ENCODE results near the gene CIDEA. TPM values are rescaled to one million over a fixed set of nuclear protein-coding genes. Genes with fewer than 3 reads are reported as not detected.

Gene CIDEA
- total RNA-seq, 1 experiment from 2014 or later, result 0.50 TPM

DNA sequence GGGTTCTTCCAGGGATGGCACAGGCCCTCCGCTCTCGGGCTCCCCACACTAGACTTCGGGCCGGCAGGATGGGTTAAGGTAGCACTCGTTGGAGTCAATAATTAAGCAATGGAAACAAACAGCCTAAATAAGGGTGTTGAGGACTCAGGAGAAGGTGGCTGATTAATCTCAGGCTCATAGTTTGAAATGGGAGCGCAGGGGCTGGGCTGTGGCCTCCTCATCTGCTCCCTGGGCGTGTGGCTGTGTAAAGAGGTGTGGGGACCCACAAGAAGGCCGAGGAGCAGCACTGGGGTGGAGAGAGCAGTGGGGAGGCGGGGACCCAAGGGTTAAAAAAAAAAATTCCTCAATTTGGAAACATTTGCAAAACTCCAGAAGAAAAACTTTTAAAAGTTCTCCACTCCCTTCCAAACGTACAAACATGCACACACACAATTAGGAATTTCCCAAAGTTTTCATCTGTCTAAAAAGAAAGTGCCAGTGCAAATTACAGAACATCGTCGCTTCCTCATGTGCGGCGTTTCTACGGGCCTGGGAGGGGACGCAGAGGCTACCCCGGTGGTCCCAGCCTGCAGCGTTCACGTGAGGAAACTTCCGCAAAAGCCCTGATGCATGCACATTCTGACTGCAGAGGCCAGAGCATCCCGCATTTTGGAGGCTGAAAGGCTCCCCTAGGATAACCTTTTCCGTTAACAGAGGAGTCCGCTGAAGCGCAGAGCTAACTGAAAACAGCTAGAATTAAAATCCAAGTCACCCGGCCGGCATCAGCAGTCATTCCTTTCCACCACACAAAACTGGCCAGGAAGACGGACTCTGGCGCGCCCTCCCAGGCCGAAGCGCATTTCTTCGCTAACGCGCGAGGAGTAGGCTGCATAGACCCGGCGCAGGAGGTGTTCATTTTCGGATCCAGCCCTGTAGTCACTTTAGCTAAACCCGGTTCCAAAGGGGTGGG is 52.9 kb downstream of the CIDEA start:
- Mint-ChIP-seq H3K27me3 (ENCODE audit: low read depth) (peaks cover 20% of the 10 kb centered on the region), H3K9me3 (peaks cover 8% of the 10 kb centered on the region), H3K4me3 (peak overlapping the region; percentile 87), H3K36me3 (peaks cover 24% of the 10 kb centered on the region), H3K4me1 (peaks cover 42% of the 10 kb centered on the region), H3K27ac (peak overlapping the region; percentile 57; the same call in 1 of the 2 replicates)
- TF ChIP-seq ZBTB21 (CRISPR knock-in tag; IDR thresholded peaks at IDR 0.05; ENCODE audit: borderline replicate concordance), result no peak
- no peak for TF ChIP-seq NR2C2 (CRISPR knock-in tag; IDR thresholded peaks at IDR 0.05)
- TF ChIP-seq GTF2I (CRISPR knock-in tag; conservative IDR thresholded peaks at IDR 0.05), result no peak
- no peak for TF ChIP-seq JAZF1 (CRISPR knock-in tag; IDR thresholded peaks at IDR 0.05)
- TF ChIP-seq, protein P1, sequence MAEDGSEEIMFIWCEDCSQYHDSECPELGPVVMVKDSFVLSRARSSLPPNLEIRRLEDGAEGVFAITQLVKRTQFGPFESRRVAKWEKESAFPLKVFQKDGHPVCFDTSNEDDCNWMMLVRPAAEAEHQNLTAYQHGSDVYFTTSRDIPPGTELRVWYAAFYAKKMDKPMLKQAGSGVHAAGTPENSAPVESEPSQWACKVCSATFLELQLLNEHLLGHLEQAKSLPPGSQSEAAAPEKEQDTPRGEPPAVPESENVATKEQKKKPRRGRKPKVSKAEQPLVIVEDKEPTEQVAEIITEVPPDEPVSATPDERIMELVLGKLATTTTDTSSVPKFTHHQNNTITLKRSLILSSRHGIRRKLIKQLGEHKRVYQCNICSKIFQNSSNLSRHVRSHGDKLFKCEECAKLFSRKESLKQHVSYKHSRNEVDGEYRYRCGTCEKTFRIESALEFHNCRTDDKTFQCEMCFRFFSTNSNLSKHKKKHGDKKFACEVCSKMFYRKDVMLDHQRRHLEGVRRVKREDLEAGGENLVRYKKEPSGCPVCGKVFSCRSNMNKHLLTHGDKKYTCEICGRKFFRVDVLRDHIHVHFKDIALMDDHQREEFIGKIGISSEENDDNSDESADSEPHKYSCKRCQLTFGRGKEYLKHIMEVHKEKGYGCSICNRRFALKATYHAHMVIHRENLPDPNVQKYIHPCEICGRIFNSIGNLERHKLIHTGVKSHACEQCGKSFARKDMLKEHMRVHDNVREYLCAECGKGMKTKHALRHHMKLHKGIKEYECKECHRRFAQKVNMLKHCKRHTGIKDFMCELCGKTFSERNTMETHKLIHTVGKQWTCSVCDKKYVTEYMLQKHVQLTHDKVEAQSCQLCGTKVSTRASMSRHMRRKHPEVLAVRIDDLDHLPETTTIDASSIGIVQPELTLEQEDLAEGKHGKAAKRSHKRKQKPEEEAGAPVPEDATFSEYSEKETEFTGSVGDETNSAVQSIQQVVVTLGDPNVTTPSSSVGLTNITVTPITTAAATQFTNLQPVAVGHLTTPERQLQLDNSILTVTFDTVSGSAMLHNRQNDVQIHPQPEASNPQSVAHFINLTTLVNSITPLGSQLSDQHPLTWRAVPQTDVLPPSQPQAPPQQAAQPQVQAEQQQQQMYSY (CRISPR knock-in tag; IDR thresholded peaks at IDR 0.05), result no peak
- no peak for TF ChIP-seq FOXK1 (CRISPR knock-in tag; IDR thresholded peaks at IDR 0.05)
- TF ChIP-seq ESRRA (CRISPR knock-in tag; IDR thresholded peaks at IDR 0.05; ENCODE audit: borderline replicate concordance), result no peak
- no peak for TF ChIP-seq ZNF232 (CRISPR knock-in tag; IDR thresholded peaks at IDR 0.05)
- TF ChIP-seq FOXP1 (CRISPR knock-in tag; IDR thresholded peaks at IDR 0.05; ENCODE audit: borderline replicate concordance), result no peak
- TF ChIP-seq, protein P2, sequence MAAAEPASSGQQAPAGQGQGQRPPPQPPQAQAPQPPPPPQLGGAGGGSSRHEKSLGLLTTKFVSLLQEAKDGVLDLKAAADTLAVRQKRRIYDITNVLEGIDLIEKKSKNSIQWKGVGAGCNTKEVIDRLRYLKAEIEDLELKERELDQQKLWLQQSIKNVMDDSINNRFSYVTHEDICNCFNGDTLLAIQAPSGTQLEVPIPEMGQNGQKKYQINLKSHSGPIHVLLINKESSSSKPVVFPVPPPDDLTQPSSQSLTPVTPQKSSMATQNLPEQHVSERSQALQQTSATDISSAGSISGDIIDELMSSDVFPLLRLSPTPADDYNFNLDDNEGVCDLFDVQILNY (CRISPR knock-in tag; IDR thresholded peaks at IDR 0.05), result no peak
- TF ChIP-seq, protein P3, sequence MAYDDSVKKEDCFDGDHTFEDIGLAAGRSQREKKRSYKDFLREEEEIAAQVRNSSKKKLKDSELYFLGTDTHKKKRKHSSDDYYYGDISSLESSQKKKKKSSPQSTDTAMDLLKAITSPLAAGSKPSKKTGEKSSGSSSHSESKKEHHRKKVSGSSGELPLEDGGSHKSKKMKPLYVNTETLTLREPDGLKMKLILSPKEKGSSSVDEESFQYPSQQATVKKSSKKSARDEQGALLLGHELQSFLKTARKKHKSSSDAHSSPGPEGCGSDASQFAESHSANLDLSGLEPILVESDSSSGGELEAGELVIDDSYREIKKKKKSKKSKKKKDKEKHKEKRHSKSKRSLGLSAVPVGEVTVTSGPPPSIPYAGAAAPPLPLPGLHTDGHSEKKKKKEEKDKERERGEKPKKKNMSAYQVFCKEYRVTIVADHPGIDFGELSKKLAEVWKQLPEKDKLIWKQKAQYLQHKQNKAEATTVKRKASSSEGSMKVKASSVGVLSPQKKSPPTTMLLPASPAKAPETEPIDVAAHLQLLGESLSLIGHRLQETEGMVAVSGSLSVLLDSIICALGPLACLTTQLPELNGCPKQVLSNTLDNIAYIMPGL (CRISPR knock-in tag; IDR thresholded peaks at IDR 0.05), result no peak; the same call in 1 of the 2 replicates
- TF ChIP-seq ZNF263 (CRISPR knock-in tag; IDR thresholded peaks at IDR 0.05; ENCODE audit: low read depth), result no peak
- POLR2A ChIA-PET, result interaction anchor here (0.7 to 1.1 kb wide), 4 partner anchors 20 to 216 kb away, joined by 3 to 8 read pairs (median 4); no protein-coding TSS in a partner anchor
- DNase-seq (ENCODE audit: low spot score) (peak; percentile 55), ATAC-seq (peak; percentile 3; the same call in 1 of the 2 replicates)
- CTCF ChIA-PET, result interaction anchor here (0.7 to 4.0 kb wide), 10 partner anchors 9 to 70 kb away, joined by 3 to 24 read pairs (median 5); partner anchors contain the start of gene AFG3L2

DNA sequence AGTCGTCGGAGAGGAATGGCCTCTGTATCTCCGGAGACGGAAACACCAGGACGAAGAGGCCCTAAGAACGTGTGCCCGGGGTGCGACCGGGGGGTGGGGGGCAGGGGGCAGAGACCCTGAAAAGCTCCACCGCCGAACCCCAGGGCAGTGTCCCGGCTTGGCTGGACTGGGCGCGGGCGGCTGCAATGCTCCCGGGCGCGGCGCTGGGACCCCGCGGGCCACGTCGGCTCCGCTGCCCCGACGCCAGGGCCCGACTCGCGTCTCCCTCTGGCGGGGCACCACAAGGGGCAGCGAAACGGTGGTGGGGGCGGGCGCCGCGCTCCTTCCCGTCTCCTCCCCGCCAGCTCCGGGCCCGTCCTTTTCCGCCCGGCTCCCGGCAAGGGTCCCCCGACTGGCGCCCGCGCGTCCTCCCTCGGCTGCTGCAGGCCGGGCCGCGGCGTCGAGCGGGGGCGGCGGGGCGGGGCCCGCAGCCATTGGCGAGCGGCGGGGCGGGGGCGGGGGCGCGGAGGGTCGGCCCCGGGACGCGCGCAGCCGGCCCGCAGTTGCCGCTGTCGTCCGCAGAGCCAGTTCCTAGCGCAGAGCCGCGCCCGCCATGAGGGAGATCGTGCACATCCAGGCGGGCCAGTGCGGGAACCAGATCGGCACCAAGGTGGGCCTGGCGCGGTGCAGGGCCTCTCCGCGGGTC is 53.7 kb downstream of the CIDEA start, which contains the start of gene TUBB6:
Gene TUBB6, plus strand, starts transcription at position 541 of the 685 bp plus-strand sequence. Its CDS starts 52 bp downstream, at position 593.
- peak; percentile 69 for ATAC-seq
- peaks cover 42% of the 10 kb centered on the region for H3K4me1 Mint-ChIP-seq
- peak; percentile 73 for DNase-seq (ENCODE audit: low spot score)
- CTCF ChIA-PET, result interaction anchor here (0.7 to 4.0 kb wide), 11 partner anchors 10 to 70 kb away, joined by 3 to 24 read pairs (median 8); partner anchors contain the start of gene AFG3L2
- H3K9me3 Mint-ChIP-seq, result peaks cover 8% of the 10 kb centered on the region
- H3K36me3 Mint-ChIP-seq, result peaks cover 29% of the 10 kb centered on the region
- peak within 1 kb of the TSS; percentile 87 for H3K4me3 Mint-ChIP-seq
- H3K27ac Mint-ChIP-seq, result peak within 1 kb of the TSS; percentile 37; the same call in 1 of the 2 replicates
- POLR2A ChIA-PET, result interaction anchor here (1.0 to 1.1 kb wide), 2 partner anchors 20 to 28 kb away, joined by 4 to 8 read pairs; no protein-coding TSS in a partner anchor
- peaks cover 20% of the 10 kb centered on the region for H3K27me3 Mint-ChIP-seq (ENCODE audit: low read depth)
- TF ChIP-seq ZNF263 (CRISPR knock-in tag; IDR thresholded peaks at IDR 0.05; ENCODE audit: low read depth) (no peak), ZNF671 (CRISPR knock-in tag; IDR thresholded peaks at IDR 0.05) (no peak), FOXK1 (CRISPR knock-in tag; IDR thresholded peaks at IDR 0.05) (no peak)
- TF ChIP-seq, protein P4, sequence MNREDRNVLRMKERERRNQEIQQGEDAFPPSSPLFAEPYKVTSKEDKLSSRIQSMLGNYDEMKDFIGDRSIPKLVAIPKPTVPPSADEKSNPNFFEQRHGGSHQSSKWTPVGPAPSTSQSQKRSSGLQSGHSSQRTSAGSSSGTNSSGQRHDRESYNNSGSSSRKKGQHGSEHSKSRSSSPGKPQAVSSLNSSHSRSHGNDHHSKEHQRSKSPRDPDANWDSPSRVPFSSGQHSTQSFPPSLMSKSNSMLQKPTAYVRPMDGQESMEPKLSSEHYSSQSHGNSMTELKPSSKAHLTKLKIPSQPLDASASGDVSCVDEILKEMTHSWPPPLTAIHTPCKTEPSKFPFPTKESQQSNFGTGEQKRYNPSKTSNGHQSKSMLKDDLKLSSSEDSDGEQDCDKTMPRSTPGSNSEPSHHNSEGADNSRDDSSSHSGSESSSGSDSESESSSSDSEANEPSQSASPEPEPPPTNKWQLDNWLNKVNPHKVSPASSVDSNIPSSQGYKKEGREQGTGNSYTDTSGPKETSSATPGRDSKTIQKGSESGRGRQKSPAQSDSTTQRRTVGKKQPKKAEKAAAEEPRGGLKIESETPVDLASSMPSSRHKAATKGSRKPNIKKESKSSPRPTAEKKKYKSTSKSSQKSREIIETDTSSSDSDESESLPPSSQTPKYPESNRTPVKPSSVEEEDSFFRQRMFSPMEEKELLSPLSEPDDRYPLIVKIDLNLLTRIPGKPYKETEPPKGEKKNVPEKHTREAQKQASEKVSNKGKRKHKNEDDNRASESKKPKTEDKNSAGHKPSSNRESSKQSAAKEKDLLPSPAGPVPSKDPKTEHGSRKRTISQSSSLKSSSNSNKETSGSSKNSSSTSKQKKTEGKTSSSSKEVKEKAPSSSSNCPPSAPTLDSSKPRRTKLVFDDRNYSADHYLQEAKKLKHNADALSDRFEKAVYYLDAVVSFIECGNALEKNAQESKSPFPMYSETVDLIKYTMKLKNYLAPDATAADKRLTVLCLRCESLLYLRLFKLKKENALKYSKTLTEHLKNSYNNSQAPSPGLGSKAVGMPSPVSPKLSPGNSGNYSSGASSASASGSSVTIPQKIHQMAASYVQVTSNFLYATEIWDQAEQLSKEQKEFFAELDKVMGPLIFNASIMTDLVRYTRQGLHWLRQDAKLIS (CRISPR knock-in tag; IDR thresholded peaks at IDR 0.05; ENCODE audit: borderline replicate concordance), result no peak
- TF ChIP-seq, protein P2 (CRISPR knock-in tag; IDR thresholded peaks at IDR 0.05), result 0 out of 2 replicates have a peak, but pooled peaks have one; percentile 6
- TF ChIP-seq, protein P5, sequence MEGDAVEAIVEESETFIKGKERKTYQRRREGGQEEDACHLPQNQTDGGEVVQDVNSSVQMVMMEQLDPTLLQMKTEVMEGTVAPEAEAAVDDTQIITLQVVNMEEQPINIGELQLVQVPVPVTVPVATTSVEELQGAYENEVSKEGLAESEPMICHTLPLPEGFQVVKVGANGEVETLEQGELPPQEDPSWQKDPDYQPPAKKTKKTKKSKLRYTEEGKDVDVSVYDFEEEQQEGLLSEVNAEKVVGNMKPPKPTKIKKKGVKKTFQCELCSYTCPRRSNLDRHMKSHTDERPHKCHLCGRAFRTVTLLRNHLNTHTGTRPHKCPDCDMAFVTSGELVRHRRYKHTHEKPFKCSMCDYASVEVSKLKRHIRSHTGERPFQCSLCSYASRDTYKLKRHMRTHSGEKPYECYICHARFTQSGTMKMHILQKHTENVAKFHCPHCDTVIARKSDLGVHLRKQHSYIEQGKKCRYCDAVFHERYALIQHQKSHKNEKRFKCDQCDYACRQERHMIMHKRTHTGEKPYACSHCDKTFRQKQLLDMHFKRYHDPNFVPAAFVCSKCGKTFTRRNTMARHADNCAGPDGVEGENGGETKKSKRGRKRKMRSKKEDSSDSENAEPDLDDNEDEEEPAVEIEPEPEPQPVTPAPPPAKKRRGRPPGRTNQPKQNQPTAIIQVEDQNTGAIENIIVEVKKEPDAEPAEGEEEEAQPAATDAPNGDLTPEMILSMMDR (IDR thresholded peaks at IDR 0.05), result no peak
